GM12874 (cell line): Measurements from ENCODE around the gene NUSAP1.

Source experiments
- TF ChIP-seq, protein P1 (sequence below): IDR thresholded peaks from 2 replicates; pipeline ENCODE4 v1.5.1; 2011; ENCODE audit warnings: low read depth, mild to moderate bottlenecking, control low read depth, low read length, moderate library complexity; ENCODE audit not compliant: insufficient read depth

The NUSAP1 gene

DNA sequence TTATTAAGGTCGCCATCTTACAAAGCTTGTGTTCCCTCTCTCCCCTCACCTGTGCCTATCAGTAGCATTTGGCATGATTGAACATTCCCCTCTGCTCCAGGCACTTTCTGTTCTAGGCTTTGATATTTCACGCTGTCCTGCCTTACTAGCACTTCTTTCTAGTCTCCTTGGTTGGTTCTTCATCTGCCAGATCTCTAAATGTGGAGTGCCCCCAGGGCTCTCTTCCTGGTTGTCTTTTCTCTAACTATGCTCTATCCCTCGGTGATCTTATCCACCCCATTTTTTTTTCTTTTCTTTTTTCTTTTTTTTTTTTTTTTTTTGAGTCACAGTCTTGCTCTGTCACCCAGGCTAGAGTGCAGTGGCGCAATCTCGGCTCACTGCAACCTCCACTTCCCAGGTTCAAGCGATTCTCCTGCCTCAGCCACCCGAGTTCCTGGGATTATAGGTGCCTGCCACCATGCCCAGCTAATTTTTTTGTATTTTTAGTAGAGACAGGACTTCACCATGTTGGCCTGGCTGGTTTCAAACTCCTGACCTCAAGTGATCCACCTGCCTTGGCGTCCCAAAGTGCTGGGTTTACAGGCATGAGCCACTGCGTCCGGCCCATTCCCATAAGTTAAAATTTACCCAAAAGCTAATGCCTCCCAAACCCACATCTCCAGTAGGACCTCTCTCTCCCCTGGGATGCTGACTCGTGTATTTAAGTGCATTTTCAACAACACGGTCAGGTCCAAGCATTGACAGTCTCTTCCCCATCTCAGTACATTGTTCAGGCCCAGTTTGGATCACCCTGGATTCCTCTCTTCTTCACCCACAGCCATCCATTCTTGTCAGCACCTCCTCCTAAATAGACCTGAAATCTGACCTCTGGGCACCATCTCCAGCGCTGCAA is 5.2 kb downstream of the NUSAP1 start:
- TF ChIP-seq, protein P1, sequence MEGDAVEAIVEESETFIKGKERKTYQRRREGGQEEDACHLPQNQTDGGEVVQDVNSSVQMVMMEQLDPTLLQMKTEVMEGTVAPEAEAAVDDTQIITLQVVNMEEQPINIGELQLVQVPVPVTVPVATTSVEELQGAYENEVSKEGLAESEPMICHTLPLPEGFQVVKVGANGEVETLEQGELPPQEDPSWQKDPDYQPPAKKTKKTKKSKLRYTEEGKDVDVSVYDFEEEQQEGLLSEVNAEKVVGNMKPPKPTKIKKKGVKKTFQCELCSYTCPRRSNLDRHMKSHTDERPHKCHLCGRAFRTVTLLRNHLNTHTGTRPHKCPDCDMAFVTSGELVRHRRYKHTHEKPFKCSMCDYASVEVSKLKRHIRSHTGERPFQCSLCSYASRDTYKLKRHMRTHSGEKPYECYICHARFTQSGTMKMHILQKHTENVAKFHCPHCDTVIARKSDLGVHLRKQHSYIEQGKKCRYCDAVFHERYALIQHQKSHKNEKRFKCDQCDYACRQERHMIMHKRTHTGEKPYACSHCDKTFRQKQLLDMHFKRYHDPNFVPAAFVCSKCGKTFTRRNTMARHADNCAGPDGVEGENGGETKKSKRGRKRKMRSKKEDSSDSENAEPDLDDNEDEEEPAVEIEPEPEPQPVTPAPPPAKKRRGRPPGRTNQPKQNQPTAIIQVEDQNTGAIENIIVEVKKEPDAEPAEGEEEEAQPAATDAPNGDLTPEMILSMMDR: no peak

DNA sequence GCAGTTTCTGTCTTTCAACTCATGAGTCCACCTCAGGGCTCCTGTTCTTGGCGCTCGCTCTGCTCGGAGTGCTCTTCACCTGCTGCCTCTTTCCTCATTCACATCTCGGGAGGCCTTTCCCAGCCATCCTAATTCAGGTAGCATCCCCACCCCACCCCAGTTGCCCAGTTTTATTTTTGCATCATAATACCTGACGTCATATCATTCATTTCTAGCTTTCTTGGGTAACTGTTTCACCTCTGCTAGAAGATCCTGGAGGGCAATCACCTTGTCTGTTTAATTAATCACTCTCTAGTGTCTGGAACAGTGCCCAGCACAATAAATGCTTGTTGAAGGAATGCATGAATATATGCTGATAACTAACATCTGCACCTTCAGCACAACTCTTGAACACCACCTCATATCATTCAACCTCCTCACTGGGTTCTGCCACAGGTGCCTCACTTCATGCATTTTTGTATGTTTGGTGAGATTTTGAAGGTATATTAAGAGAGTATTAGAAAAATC is 7.6 kb downstream of the NUSAP1 start:
- TF ChIP-seq, protein P1: no peak

DNA sequence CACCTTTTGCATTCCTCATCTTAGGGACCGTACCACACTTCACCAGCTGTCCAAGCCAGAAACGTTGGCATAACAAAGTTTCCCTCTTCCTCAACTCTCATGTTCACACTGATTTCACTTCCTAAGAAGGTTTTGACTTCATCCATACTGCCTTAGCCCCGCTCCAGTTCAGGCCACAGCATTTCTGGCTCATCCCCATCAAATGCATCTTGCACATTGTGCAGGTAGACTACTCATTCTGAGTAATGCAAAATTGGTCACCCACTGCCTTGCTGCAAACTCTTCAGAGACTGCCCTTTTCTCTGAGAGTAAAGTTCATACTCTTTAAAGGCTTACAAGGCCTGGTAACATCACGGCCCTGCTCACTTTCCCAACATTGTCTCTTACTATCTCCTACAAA is 8.8 kb downstream of the NUSAP1 start:
- TF ChIP-seq, protein P1: no peak

DNA sequence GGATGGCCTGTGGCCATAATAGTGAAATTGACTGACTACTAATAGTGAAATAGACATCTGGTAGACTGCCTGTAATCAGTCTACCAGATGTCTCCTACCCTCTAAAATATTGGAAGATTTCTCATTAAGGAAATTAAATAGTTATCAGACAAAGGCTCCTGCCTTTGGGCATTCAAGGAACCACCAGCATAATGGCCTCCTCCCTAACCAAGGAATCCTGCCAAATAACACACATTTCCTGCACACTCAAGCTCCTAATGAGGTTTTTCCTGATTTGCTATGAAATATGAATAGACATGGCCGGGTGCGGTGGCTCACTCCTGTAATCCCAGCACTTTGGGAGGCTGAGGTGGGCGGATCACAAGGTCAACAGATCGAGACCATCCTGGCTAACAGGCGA is 14.6 kb downstream of the NUSAP1 start:
- TF ChIP-seq, protein P1: no peak

DNA sequence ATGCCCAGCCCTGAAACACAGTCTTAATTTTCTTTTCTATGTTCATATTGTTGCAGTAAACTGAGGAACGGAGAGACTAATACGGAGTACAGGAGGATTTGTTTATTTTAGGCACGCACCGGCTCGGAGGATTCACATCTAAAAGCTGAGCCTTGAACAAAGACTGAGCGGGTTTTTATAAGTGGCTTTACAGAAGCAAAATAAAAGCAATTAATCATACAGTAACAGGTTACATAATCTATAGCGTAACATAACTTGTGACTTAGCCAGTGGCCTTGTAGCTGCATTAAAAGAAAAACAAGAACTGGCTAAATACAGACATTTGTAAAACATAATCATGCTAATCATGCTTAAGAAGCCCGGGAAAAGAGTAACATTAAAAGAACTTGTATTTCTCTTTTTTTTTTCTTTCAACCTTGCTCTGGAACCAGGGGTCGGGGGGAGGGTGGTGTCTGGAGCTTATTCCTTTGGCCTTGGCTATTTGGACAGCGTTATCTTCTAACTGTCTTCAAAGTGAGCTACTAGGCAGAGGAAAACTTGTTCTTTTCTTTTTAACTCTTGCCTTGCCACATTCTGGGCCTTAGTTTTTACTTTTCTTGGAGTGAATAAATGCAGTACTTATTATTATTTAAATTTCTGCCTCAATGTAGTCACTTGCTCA is 17.5 kb downstream of the NUSAP1 start:
- TF ChIP-seq, protein P1: no peak

DNA sequence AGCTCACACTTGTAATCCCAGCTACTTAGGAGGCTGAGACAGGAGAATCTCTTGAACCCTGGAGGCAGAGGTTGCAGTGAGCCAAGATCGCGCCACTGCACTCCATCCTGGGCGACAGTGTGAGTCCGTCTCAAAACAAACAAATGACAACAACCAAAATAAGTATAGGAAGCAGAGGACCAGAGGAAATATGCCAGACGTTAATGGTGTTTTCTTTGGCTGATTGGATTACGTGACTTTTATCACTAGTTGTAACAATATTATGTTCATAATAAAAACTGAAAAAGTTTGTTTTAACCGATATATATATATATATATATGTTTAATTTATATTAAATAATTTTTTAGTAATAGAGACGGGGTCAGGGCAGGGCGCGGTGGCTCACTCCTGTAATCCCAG is 21.7 kb downstream of the NUSAP1 start:
- TF ChIP-seq, protein P1: no peak

DNA sequence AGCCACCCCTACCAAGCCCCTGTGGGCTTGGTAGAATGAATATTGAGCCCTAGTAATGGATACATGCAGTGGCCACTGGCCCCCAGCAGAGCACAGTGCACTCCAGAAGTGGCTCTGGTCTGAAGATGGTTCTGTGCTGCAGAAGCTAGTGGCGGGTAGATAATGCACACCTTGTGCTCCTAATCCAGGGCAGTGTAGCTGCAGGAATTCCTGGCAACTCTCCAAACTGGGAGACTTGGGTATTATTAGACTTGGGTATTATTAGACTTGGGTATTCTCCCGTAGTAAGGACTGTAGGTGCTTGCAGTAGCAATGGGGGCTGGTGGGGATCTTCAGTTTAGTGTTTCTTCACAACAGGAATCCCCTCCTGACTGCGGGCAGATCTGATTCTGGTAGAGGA is 34.7 kb downstream of the NUSAP1 start:
- TF ChIP-seq, protein P1: no peak
